Mucosa of descending colon (tissue), 3 donors: Measurements from ENCODE around the gene SIM2. TPM values are rescaled to one million over a fixed set of nuclear protein-coding genes. Genes with fewer than 3 reads are reported as not detected.

Source experiments
- ATAC-seq: fragments of 200-7000 bp; cut with Tn5 transposase; one replicate; pipeline ENCODE4 v1.9.1; 2020; ENCODE audit warnings: mild to moderate bottlenecking, moderate library complexity
- DNase-seq, 3 donors: peaks; one replicate each; pipeline ENCODE4 v3.0.0-alpha.2; 2020
- H3K36me3 ChIP-seq: fragments of 200-600 bp; one replicate; pipeline ENCODE4 v1.8.0; 2021; ENCODE audit warnings: low read depth, mild to moderate bottlenecking
- H3K4me1 ChIP-seq: fragments of 200-600 bp; one replicate; pipeline ENCODE4 v1.8.0; 2021; ENCODE audit warnings: low read depth, mild to moderate bottlenecking
- H3K4me3 ChIP-seq: fragments of 200-600 bp; one replicate; pipeline ENCODE4 v1.8.0; 2021; ENCODE audit warnings: mild to moderate bottlenecking
- H3K9me3 ChIP-seq: fragments of 200-600 bp; one replicate; pipeline ENCODE4 v1.8.0; 2021; ENCODE audit warnings: mild to moderate bottlenecking
- intact Hi-C, 2 donors: fragments of 100-400 bp; cut with DNase I in 1 of 2; cut with micrococcal nuclease in 1 of 2; formaldehyde crosslinking; loops; one replicate each; pipeline versions ENCODE4 v1.11.0 to v1.11.1; 2022; cut with DNase I, micrococcal nuclease
- total RNA-seq, 3 donors: library from RNA; stranded (reverse); fragmentation: NEBNext Ultra II Directional in 2 of 3; extraction: Animal tissue kit (Norgen Biotek cat#: 25700) in 2 of 3; gene quantifications; one replicate each; pipeline versions ENCODE4 v1.2.1 to v1.2.4, GENCODE V29; 2021 to 2023
- TF ChIP-seq, protein P1 (sequence below): fragments of 200-600 bp; IDR thresholded peaks from one replicate; pipeline ENCODE4 v1.8.0; 2022; ENCODE audit warnings: antibody characterized with exemption, mild to moderate bottlenecking
- donor health status: DM: no; HTN: no; CAD: no; lungs with moderate emphysema.
- donor health status: DM: no; HTN: no; CAD: no.
- donor health status: DM: no; HTN: yes; CAD: no.

Gene SIM2
- total RNA-seq, 3 donors from 2014 or later: not detected

DNA sequence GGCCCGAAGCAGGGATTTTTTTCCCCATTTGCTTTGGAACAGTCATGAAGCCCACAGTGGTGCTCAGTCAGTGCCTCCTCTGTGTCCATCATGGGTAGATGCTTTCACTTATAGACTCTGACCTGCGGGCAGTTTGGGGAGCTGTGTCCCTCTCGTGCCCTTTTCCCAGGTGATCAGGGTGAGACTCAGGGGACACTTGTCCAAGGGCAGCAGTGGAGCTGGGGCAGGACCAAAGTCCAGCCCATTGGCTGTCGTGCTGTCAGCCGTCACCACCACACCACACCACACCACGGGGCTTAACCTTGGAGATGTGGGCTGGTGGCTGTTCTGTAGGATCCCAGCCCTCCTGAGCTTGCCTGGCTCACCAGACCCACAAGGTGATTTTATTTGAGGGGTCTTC is 34.9 kb downstream of the SIM2 start:
- TF ChIP-seq, protein P1, sequence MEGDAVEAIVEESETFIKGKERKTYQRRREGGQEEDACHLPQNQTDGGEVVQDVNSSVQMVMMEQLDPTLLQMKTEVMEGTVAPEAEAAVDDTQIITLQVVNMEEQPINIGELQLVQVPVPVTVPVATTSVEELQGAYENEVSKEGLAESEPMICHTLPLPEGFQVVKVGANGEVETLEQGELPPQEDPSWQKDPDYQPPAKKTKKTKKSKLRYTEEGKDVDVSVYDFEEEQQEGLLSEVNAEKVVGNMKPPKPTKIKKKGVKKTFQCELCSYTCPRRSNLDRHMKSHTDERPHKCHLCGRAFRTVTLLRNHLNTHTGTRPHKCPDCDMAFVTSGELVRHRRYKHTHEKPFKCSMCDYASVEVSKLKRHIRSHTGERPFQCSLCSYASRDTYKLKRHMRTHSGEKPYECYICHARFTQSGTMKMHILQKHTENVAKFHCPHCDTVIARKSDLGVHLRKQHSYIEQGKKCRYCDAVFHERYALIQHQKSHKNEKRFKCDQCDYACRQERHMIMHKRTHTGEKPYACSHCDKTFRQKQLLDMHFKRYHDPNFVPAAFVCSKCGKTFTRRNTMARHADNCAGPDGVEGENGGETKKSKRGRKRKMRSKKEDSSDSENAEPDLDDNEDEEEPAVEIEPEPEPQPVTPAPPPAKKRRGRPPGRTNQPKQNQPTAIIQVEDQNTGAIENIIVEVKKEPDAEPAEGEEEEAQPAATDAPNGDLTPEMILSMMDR: no peak
- ATAC-seq: no peak
- no peak overlapping the region for H3K4me3 ChIP-seq
- DNase-seq: no peak
- intact Hi-C loops: no loop called here
- no peaks in the 10 kb centered on the region for H3K4me1 ChIP-seq
- no peaks in the 10 kb centered on the region for H3K36me3 ChIP-seq
- no peaks in the 10 kb centered on the region for H3K9me3 ChIP-seq

DNA sequence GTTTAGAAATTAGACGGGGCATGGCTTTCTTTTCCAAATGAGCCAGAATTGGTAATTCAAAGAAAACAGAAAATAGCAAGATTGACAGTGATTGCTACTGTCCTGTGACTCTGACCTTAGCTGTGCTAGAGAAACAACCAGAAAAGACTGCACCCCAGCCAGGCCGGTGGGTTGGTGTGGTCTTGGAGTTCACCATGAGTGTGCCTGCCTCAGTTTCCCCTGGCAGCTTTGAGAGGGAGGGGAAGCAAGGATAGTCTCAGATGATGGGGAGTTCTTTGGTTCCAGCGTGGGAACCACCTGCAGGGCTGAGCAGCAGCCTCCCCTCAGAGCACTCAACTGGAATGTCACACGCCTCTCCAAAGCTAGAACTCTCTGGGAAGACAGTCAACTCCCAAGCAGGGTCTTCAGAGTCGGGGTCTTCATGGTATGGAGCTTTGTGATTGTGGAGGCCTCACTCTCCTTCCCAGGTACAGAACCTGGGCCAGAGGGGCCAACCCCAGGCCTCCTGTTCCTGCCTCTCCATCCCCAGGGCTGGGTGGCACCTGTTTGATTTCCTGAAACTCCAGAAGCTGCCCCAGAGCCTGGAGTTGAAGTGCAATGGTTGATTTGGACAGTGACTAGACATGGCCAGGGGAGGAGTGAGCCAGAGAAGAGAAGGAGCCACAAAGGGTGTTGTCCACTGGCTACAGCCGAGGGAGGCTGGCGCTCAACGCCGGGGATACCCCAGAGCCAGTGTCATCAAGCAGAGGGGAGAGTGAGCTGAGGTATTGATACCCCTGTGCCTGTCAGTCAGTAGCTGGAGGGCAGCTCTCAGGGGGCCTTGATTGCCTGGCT is 35.7 kb downstream of the SIM2 start:
- Histone ChIP-seq H3K4me3 (no peak overlapping the region), H3K36me3 (no peaks in the 10 kb centered on the region), H3K9me3 (no peaks in the 10 kb centered on the region), H3K4me1 (no peaks in the 10 kb centered on the region)
- DNase-seq (no peak), ATAC-seq (no peak)
- intact Hi-C loops: no loop called here
- TF ChIP-seq, protein P1: no peak

DNA sequence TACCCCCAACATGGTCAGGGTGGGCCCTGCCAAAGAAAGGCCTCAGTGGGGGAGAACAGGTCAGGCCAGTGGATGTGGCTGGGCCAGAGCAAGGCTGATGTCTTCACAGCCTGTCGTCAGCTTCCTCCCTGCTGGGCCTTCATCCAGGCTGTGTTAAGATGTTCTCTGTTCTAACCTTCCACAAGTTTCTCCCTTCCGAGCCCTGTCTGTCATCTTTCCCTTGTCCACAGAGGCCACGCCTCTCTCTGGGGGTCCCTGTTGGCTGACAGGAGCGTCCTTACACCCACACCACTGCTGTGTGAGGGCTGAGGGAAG is 36.2 kb downstream of the SIM2 start:
- Histone ChIP-seq H3K36me3 (no peaks in the 10 kb centered on the region), H3K9me3 (no peaks in the 10 kb centered on the region), H3K4me3 (no peak overlapping the region), H3K4me1 (no peaks in the 10 kb centered on the region)
- DNase-seq (no peak), ATAC-seq (no peak)
- intact Hi-C loops: no loop called here
- TF ChIP-seq, protein P1: no peak

DNA sequence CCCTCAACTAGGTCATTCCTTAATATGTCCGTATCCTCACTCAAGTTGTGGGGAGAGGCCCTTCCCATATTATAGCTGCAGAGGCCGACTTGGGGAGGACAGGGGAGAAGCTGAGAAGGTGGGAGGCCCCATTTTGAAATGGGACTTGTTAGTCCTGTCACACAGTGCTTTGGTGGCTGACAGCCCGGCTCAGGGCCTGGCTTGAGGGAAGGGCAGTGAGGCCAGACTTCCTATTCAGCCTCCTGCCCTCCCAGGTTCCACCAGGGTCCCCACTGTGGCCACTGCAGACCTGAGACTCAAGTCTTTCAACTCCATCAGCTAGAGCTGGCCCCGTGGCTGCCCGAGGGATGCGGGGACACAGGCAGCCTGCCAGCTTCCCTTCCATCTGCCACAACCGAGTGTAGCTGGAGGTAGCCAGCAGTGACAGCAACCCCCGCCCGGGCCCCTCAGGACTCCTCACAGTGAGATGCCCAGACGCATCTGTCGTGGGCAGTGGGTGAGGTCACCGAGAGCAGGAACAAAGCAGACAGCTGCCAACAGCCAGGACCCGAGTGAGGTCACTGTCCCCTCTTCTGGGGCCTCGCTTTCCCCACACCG is 36.9 kb downstream of the SIM2 start:
- no peaks in the 10 kb centered on the region for H3K36me3 ChIP-seq
- intact Hi-C loops: no loop called here
- DNase-seq (no peak), ATAC-seq (no peak)
- H3K4me3 ChIP-seq: no peak overlapping the region
- H3K9me3 ChIP-seq: no peaks in the 10 kb centered on the region
- H3K4me1 ChIP-seq: no peaks in the 10 kb centered on the region
- TF ChIP-seq, protein P1: no peak

DNA sequence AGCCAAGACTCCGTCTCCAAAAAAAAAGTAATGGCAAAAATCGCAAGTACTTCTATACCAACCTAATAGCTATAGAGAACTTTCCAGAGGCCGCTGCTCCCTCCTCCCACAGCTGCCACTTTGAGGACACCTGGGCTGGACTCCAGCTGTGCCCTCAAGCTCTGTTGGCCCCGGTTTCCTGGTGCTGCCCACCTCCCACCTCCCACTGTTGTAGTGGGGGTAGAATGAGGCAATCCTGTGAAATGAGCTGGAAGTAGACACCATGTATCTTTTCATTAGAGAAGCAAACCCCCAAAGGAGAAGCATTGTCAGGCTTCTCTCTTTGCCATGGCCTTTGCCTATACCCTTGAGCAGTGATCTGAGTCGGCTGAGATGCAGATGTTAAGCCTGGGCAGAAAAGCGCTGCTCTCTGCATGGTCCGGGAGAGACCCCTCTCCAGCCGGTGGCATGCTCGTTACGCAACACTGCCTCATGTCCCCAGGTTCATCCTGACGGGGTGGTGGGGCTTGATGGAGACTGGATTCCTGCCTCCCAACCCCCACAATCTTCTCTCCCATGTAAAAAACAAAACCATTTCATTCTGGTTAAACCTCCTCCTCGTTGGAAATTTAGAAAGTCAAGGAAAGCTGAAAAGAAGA is 39.7 kb downstream of the SIM2 start:
- intact Hi-C loops: no loop called here
- no peaks in the 10 kb centered on the region for H3K4me1 ChIP-seq
- DNase-seq: no peak

More for the DNA sequence above, 39.7 kb downstream of the SIM2 start:
- H3K9me3 ChIP-seq: no peaks in the 10 kb centered on the region
- no peak overlapping the region for H3K4me3 ChIP-seq
- TF ChIP-seq, protein P1: no peak
- H3K36me3 ChIP-seq: no peaks in the 10 kb centered on the region
- ATAC-seq: no peak
